Spinal cord (tissue), 10 donors: ENCODE results near the gene TMEM120A. TPM values are rescaled to one million over a fixed set of nuclear protein-coding genes. Genes with fewer than 3 reads are reported as not detected.
"Not testable (repeated sequence)": the region's sequence is repeated elsewhere in the genome, so short reads cannot be mapped to it uniquely, and the experiment has no call there.

ENCODE experiments used
- DNase-seq, 6 donors: peaks; one replicate each; pipeline versions ENCODE4 v3.0.0 to v3.0.0-alpha.2; 2013 to 2015; ENCODE audit warnings: low spot score in 6 of 6, low read depth in 4 of 6
- H3K27ac ChIP-seq: one replicate; pipeline ENCODE4 v1.5.1; 2013; ENCODE audit warnings: low read depth, low read length, control low read depth
- H3K27me3 ChIP-seq: one replicate; pipeline ENCODE4 v1.6.1; 2013; ENCODE audit warnings: low read length; ENCODE audit not compliant: control insufficient read depth, insufficient read depth
- H3K36me3 ChIP-seq: one replicate; pipeline ENCODE4 v1.6.1; 2013; ENCODE audit warnings: low read length; ENCODE audit not compliant: control insufficient read depth, insufficient read depth
- H3K4me1 ChIP-seq: one replicate; pipeline ENCODE4 v1.6.1; 2013; ENCODE audit warnings: low read length; ENCODE audit not compliant: control insufficient read depth, insufficient read depth
- H3K4me3 ChIP-seq: one replicate; pipeline ENCODE4 v1.5.1; 2013; ENCODE audit warnings: low read depth, low read length, control low read depth
- H3K9me3 ChIP-seq: one replicate; pipeline ENCODE4 v1.6.1; 2013; ENCODE audit warnings: low read length; ENCODE audit not compliant: control insufficient read depth, insufficient read depth
- WGBS: methylation state at CpG from one replicate; pipeline ENCODE4 v1.1.5; 2013; ENCODE audit warnings: missing lambda C conversion rate; ENCODE audit not compliant: insufficient coverage; 5-methylcytosine and 5-hydroxymethylcytosine counted together
- long read RNA-seq, 4 donors: transcript quantifications; one replicate each; lab custom pipeline, GENCODE V29; 2026
- polyA plus RNA-seq, 2 donors: library from polyadenylated mRNA; unstranded; fragments of 120-200 nt; gene quantifications; one replicate each; pipeline ENCODE4 v1.2.1, GENCODE V29; 2013; ENCODE audit not compliant: insufficient read length in 2 of 2
- total RNA-seq, 2 donors: library from RNA; depleted of rRNA in 1 of 2; stranded (reverse); fragments of 120-200 nt in 1 of 2; fragments of >200 nt in 1 of 2; gene quantifications; one replicate each; pipeline versions ENCODE4 v1.2.3 to v1.2.4, GENCODE V29; 2013 to 2014
- donor health status: healthy.

TMEM120A gene
- total RNA-seq (10 to 100 TPM; 17.2 to 29.3 TPM), polyA plus RNA-seq (100 to 1,000 TPM in 1 of 2 donors, 10 to 100 TPM in 1; 95.4 to 104 TPM)
- long read RNA-seq, donor 1, transcript TMEM120A-214 (12 exons, 1,456 nt), result major isoform, 14 of 25 reads
- long read RNA-seq, donor 1, partial matches to known transcripts, result 5 of 25 reads
- long read RNA-seq, donor 1, other reads (novel, unspliced or antisense), result 0 of 25 reads
- long read RNA-seq, donor 2, partial matches to known transcripts, result 0 of 4 reads
- long read RNA-seq, donor 2, other reads (novel, unspliced or antisense), result 0 of 4 reads
- long read RNA-seq, donor 3, transcript TMEM120A-214 (12 exons, 1,456 nt), result major isoform, 8 of 11 reads
- long read RNA-seq, donor 3, partial matches to known transcripts, result 0 of 11 reads
- long read RNA-seq, donor 3, other reads (novel, unspliced or antisense), result 0 of 11 reads
- long read RNA-seq, donor 4, transcript TMEM120A-214 (12 exons, 1,456 nt), result major isoform, 14 of 25 reads
- long read RNA-seq, donor 4, partial matches to known transcripts, result 8 of 25 reads
- long read RNA-seq, donor 4, other reads (novel, unspliced or antisense), result 0 of 25 reads

- DNase-seq, result peak; percentile 81 to 98 (median 89)
- Histone ChIP-seq H3K4me1 (peaks cover 38% of the 10 kb centered on the region), H3K36me3 (peaks cover 29% of the 10 kb centered on the region), H3K27me3 (no peaks in the 10 kb centered on the region), H3K9me3 (no peaks in the 10 kb centered on the region), H3K27ac (peak within 1 kb of the TSS; percentile 85), H3K4me3 (peak within 1 kb of the TSS; percentile 73)
- WGBS, result under 1% methylated on average over 50 of the region's 51 CpGs
Observed at GRCh38 chr7:75994388-75995051, at the start of gene TMEM120A. TMEM120A (minus strand) TSS chr7:75994595; CDS start chr7:75994570, 25 bp downstream.

GRCh38 chr7:76040126-76040525 is 45.7 kb upstream of the TMEM120A start:
- no peaks in the 10 kb centered on the region for H3K27me3 ChIP-seq
- no peaks in the 10 kb centered on the region for H3K9me3 ChIP-seq
- DNase-seq, result no peak
- peaks cover 5% of the 10 kb centered on the region for H3K36me3 ChIP-seq
- WGBS, result 94% methylated on average over 6 of the region's 6 CpGs
- no peak overlapping the region for H3K4me3 ChIP-seq
- H3K4me1 ChIP-seq, result no peaks in the 10 kb centered on the region
- H3K27ac ChIP-seq, result no peak overlapping the region

GRCh38 chr7:76037310-76037709 is 42.9 kb upstream of the TMEM120A start:
- H3K4me1 ChIP-seq, result no peaks in the 10 kb centered on the region
- no peak for DNase-seq
- no peaks in the 10 kb centered on the region for H3K9me3 ChIP-seq
- H3K27me3 ChIP-seq, result no peaks in the 10 kb centered on the region
- H3K4me3 ChIP-seq, result no peak overlapping the region
- 92% methylated on average over 3 of the region's 5 CpGs for WGBS
- no peak overlapping the region for H3K27ac ChIP-seq
- H3K36me3 ChIP-seq, result peaks cover 2% of the 10 kb centered on the region

GRCh38 chr7:76031964-76032363 is 37.6 kb upstream of the TMEM120A start:
- Histone ChIP-seq H3K27me3 (no peaks in the 10 kb centered on the region), H3K9me3 (no peaks in the 10 kb centered on the region), H3K27ac (no peak overlapping the region), H3K4me3 (no peak overlapping the region), H3K4me1 (no peaks in the 10 kb centered on the region), H3K36me3 (peaks cover 14% of the 10 kb centered on the region)
- 100% methylated on average over 1 of the region's 1 CpG for WGBS
- no peak for DNase-seq

- 92% methylated on average over 4 of the region's 7 CpGs for WGBS
- DNase-seq, H3K4me3 ChIP-seq, H3K27me3 ChIP-seq, H3K27ac ChIP-seq, H3K9me3 ChIP-seq, H3K4me1 ChIP-seq: not testable (repeated sequence)
- peaks cover 18% of the 10 kb centered on the region for H3K36me3 ChIP-seq
Observed at GRCh38 chr7:76029682-76030081, 35.3 kb upstream of the TMEM120A start.

GRCh38 chr7:76023002-76023401 is 28.6 kb upstream of the TMEM120A start:
- no peak overlapping the region for H3K4me3 ChIP-seq
- 13% methylated on average over 3 of the region's 4 CpGs for WGBS
- peaks cover 25% of the 10 kb centered on the region for H3K36me3 ChIP-seq
- H3K4me1 ChIP-seq, result no peaks in the 10 kb centered on the region
- peak in 2 of 6 donors; percentile 13 to 24 for DNase-seq
- H3K27ac ChIP-seq, result no peak overlapping the region
- H3K9me3 ChIP-seq, result no peaks in the 10 kb centered on the region
- no peaks in the 10 kb centered on the region for H3K27me3 ChIP-seq

GRCh38 chr7:76022026-76022780 is 27.8 kb upstream of the TMEM120A start:
- Histone ChIP-seq H3K4me3 (no peak overlapping the region), H3K27ac (no peak overlapping the region), H3K9me3 (no peaks in the 10 kb centered on the region), H3K27me3 (no peaks in the 10 kb centered on the region), H3K36me3 (peaks cover 21% of the 10 kb centered on the region), H3K4me1 (no peaks in the 10 kb centered on the region)
- 96% methylated on average over 3 of the region's 7 CpGs for WGBS
- no peak for DNase-seq

- no peaks in the 10 kb centered on the region for H3K27me3 ChIP-seq
- H3K27ac ChIP-seq, result no peak overlapping the region
- 36% methylated on average over 5 of the region's 6 CpGs for WGBS
- DNase-seq, result peak; percentile 15 to 84 (median 40)
- no peaks in the 10 kb centered on the region for H3K4me1 ChIP-seq
- H3K9me3 ChIP-seq, result no peaks in the 10 kb centered on the region
- H3K36me3 ChIP-seq, result peaks cover 15% of the 10 kb centered on the region
- H3K4me3 ChIP-seq, result no peak overlapping the region
Observed at GRCh38 chr7:76020031-76020714, 25.8 kb upstream of the TMEM120A start.

- WGBS, result 100% methylated on average over 2 of the region's 4 CpGs
- not testable (repeated sequence) for H3K27me3 ChIP-seq, H3K9me3 ChIP-seq, H3K27ac ChIP-seq, H3K4me1 ChIP-seq, H3K4me3 ChIP-seq, DNase-seq
- peaks cover 17% of the 10 kb centered on the region for H3K36me3 ChIP-seq
Observed at GRCh38 chr7:76018520-76018919, 24.1 kb upstream of the TMEM120A start.
